Stomach smooth muscle (tissue), 2 donors: ENCODE data around the gene ARHGAP5.
A peak's percentile ranks its signal among the peaks of the same experiment; 100 is the strongest.

Experiments
- H3K27ac ChIP-seq: one replicate; pipeline ENCODE4 v1.7.0; 2013; ENCODE audit warnings: mild to moderate bottlenecking, low read length, inconsistent platforms
- H3K27me3 ChIP-seq, 2 donors: one replicate each; pipeline ENCODE4 v1.7.0; 2013; ENCODE audit warnings: low read length in 2 of 2; ENCODE audit not compliant: insufficient read depth in 2 of 2, control insufficient read depth in 1 of 2
- H3K36me3 ChIP-seq, 2 donors: one replicate each; pipeline ENCODE4 v1.7.0; 2013; ENCODE audit warnings: low read length in 2 of 2; ENCODE audit not compliant: control insufficient read depth in 2 of 2, insufficient read depth in 2 of 2
- H3K4me1 ChIP-seq: one replicate; pipeline ENCODE4 v1.7.0; 2013; ENCODE audit warnings: low read length; ENCODE audit not compliant: control insufficient read depth, insufficient read depth
- H3K4me3 ChIP-seq, 2 donors: one replicate each; pipeline ENCODE4 v1.7.0; 2013; ENCODE audit warnings: low read length in 2 of 2
- H3K9ac ChIP-seq, 2 donors: one replicate each; pipeline ENCODE4 v1.7.0; 2013; ENCODE audit warnings: low read length in 2 of 2, mild to moderate bottlenecking in 1 of 2
- H3K9me3 ChIP-seq, 2 donors: one replicate each; pipeline ENCODE4 v1.7.0; 2013; ENCODE audit warnings: low read length in 2 of 2; ENCODE audit not compliant: control insufficient read depth in 2 of 2
- donor health status: healthy.
- donor health status: Pancreatic carcinoma.

ARHGAP5 gene

GRCh38 chr14:32054536-32054935 lies 22.6 kb upstream of the ARHGAP5 start:
- H3K36me3 ChIP-seq: no peaks in the 10 kb centered on the region
- no peak overlapping the region for H3K9ac ChIP-seq
- H3K27ac ChIP-seq: no peak overlapping the region
- H3K4me3 ChIP-seq: no peak overlapping the region
- no peaks in the 10 kb centered on the region for H3K9me3 ChIP-seq
- no peaks in the 10 kb centered on the region for H3K4me1 ChIP-seq
- H3K27me3 ChIP-seq: no peaks in the 10 kb centered on the region

GRCh38 chr14:32055175-32055574 lies 21.9 kb upstream of the ARHGAP5 start:
- no peaks in the 10 kb centered on the region for H3K36me3 ChIP-seq
- no peak overlapping the region for H3K9ac ChIP-seq
- no peak overlapping the region for H3K4me3 ChIP-seq
- H3K9me3 ChIP-seq: no peaks in the 10 kb centered on the region
- no peaks in the 10 kb centered on the region for H3K27me3 ChIP-seq
- no peak overlapping the region for H3K27ac ChIP-seq
- no peaks in the 10 kb centered on the region for H3K4me1 ChIP-seq

- Histone ChIP-seq H3K4me3 (no peak overlapping the region), H3K27me3 (no peaks in the 10 kb centered on the region), H3K4me1 (no peaks in the 10 kb centered on the region), H3K9me3 (no peaks in the 10 kb centered on the region), H3K36me3 (no peaks in the 10 kb centered on the region), H3K27ac (no peak overlapping the region), H3K9ac (no peak overlapping the region)
Observed at GRCh38 chr14:32059702-32060101, 17.4 kb upstream of the ARHGAP5 start.

- Histone ChIP-seq H3K36me3 (no peaks in the 10 kb centered on the region), H3K9ac (no peak overlapping the region), H3K27ac (no peak overlapping the region), H3K4me3 (no peak overlapping the region), H3K9me3 (no peaks in the 10 kb centered on the region), H3K4me1 (no peaks in the 10 kb centered on the region), H3K27me3 (no peaks in the 10 kb centered on the region)
Observed at GRCh38 chr14:32064931-32065330, 12.2 kb upstream of the ARHGAP5 start.

GRCh38 chr14:32068708-32069107 lies 8.4 kb upstream of the ARHGAP5 start:
- no peaks in the 10 kb centered on the region for H3K36me3 ChIP-seq
- no peak overlapping the region for H3K4me3 ChIP-seq
- H3K9ac ChIP-seq: no peak overlapping the region
- no peak overlapping the region for H3K27ac ChIP-seq
- no peaks in the 10 kb centered on the region for H3K27me3 ChIP-seq
- no peaks in the 10 kb centered on the region for H3K9me3 ChIP-seq
- H3K4me1 ChIP-seq: peaks cover 6% of the 10 kb centered on the region

GRCh38 chr14:32070282-32070681 lies 6.8 kb upstream of the ARHGAP5 start:
- Histone ChIP-seq H3K4me1 (peaks cover 12% of the 10 kb centered on the region), H3K9me3 (no peaks in the 10 kb centered on the region), H3K4me3 (no peak overlapping the region), H3K27ac (no peak overlapping the region), H3K27me3 (no peaks in the 10 kb centered on the region), H3K36me3 (no peaks in the 10 kb centered on the region), H3K9ac (no peak overlapping the region)

GRCh38 chr14:32072676-32073075 lies 4.4 kb upstream of the ARHGAP5 start:
- no peaks in the 10 kb centered on the region for H3K27me3 ChIP-seq
- H3K36me3 ChIP-seq: no peaks in the 10 kb centered on the region
- H3K9me3 ChIP-seq: no peaks in the 10 kb centered on the region
- no peak overlapping the region for H3K4me3 ChIP-seq
- peak overlapping the region; percentile 8 for H3K27ac ChIP-seq
- H3K9ac ChIP-seq: no peak overlapping the region
- H3K4me1 ChIP-seq: peaks cover 13% of the 10 kb centered on the region

GRCh38 chr14:32073537-32074189 lies 3.4 kb upstream of the ARHGAP5 start:
- peak overlapping the region; percentile 8 for H3K27ac ChIP-seq
- H3K4me3 ChIP-seq: no peak overlapping the region

GRCh38 chr14:32074887-32075572 lies 2.1 kb upstream of the ARHGAP5 start:
- H3K27ac ChIP-seq: peak overlapping the region; percentile 95
- H3K9ac ChIP-seq: peak overlapping the region; percentile 93 to 95

More at GRCh38 chr14:32073537-32074189, 3.4 kb upstream of the ARHGAP5 start:
- Histone ChIP-seq H3K36me3 (no peaks in the 10 kb centered on the region), H3K9ac (no peak overlapping the region), H3K27me3 (no peaks in the 10 kb centered on the region), H3K9me3 (no peaks in the 10 kb centered on the region), H3K4me1 (peaks cover 13% of the 10 kb centered on the region)

GRCh38 chr14:32075672-32076277 lies 1.3 kb upstream of the ARHGAP5 start:
- H3K9ac ChIP-seq: peak overlapping the region; percentile 93 to 95
- H3K4me1 ChIP-seq: peaks cover 13% of the 10 kb centered on the region
- peak overlapping the region; percentile 95 for H3K27ac ChIP-seq
- H3K4me3 ChIP-seq: peak overlapping the region; percentile 87 to 95
- H3K27me3 ChIP-seq: no peaks in the 10 kb centered on the region
- no peaks in the 10 kb centered on the region for H3K36me3 ChIP-seq
- no peaks in the 10 kb centered on the region for H3K9me3 ChIP-seq

More at GRCh38 chr14:32074887-32075572, 2.1 kb upstream of the ARHGAP5 start:
- Histone ChIP-seq H3K9me3 (no peaks in the 10 kb centered on the region), H3K4me1 (peaks cover 13% of the 10 kb centered on the region), H3K4me3 (peak overlapping the region; percentile 47 to 87), H3K27me3 (no peaks in the 10 kb centered on the region), H3K36me3 (no peaks in the 10 kb centered on the region)
